Stimulated activated CD4-positive, alpha-beta T cell treated with anti-CD3 and anti-CD28 coated beads, Interleukin-12 subunit alpha, Interleukin-12 subunit beta, amount 100 ng/mL, for 24 hours (primary cell): ENCODE measurements around the gene NRSN2.

Source experiments
- DNase-seq, 2 experiments: peaks; one replicate each; pipeline ENCODE4 v3.0.0-alpha.2; 2020; ENCODE audit warnings: low read depth in 2 of 2

The NRSN2 gene, protein sequence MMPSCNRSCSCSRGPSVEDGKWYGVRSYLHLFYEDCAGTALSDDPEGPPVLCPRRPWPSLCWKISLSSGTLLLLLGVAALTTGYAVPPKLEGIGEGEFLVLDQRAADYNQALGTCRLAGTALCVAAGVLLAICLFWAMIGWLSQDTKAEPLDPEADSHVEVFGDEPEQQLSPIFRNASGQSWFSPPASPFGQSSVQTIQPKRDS

DNA sequence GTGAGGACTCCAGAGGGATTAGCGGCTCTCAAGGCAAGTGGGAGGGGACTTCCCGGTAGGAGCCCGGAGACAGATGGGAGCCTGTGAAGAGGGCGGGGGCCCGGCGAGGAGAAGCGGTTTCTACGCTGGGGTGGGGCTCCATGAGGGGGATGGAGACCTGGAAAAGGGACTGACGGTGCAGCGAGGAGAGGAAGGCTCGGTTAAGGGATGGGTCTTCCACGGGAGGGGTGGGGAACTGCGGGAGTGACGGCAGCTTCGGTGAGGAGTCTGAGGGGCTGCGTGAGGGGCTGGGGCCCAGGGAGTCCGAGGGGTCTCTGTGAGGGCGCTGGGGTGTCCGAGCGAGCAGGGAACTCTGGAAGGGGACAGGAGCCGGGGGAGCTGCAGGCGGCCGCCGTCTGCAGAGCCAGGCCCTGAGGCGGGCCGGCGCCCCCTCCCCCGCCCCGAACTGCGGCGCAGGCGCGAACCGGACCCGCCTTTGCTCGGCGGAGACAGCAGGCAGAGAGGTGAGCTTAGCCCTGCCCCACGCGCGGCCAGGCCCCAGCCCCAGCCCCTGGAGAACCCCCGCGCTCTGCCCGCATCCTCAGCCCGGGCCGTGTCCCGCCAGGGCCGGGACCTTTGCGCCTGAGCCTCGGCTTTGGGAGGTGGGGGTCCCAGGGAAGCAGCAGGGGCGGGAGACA is at the start of gene NRSN2:
TSS of gene NRSN2 (plus strand) at position 472 of the 677 bp plus-strand sequence. CDS start 2,533 bp downstream, outside the sequence.
- DNase-seq, result no peak

DNA sequence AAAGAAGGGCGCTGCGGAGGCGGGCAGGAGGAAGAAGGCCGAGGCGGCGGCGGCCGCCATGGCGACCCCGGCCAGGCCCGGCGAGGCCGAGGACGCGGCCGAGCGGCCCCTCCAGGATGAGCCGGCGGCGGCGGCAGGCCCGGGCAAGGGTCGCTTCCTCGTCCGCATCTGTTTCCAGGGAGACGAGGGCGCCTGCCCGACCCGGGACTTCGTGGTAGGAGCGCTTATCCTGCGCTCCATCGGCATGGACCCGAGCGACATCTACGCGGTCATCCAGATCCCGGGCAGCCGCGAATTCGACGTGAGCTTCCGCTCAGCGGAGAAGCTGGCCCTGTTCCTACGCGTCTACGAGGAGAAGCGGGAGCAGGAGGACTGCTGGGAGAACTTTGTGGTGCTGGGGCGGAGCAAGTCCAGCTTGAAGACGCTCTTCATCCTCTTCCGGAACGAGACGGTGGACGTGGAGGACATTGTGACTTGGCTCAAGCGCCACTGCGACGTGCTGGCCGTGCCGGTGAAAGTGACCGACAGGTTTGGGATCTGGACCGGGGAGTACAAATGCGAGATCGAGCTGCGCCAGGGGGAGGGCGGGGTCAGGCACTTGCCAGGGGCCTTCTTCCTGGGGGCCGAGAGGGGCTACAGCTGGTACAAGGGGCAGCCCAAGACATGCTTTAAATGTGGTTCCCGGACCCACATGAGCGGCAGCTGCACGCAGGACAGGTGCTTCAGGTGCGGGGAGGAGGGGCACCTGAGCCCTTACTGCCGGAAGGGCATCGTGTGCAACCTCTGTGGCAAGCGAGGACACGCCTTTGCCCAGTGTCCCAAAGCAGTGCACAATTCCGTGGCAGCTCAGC is 48.8 kb upstream of the NRSN2 start:
- peak in 1 of 2 experiments; percentile 24 for DNase-seq

DNA sequence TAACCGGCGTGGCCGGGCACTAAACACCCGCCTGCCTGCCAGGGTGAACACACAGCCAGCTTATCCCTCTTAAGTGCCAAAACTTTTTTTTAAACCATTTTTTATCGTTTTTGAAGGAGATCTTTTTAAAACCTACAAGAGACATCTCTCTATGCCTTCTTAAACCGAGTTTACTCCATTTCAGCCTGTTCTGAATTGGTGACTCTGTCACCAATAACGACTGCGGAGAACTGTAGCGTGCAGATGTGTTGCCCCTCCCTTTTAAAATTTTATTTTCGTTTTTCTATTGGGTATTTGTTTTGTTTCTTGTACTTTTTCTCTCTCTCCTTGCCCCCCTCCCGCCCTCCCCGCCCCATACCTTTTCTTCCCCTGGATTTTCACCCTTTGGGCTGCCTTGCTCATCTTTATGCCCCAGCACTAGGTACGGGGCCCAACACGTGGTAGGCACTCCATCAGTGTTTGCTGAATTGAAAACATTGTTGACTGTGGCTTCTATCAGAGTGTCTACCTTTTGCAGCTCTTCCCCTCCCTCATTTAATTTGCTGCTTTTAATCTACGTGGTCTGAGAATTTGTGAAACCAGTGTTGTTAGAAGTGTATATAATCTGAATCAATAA is 48.0 kb upstream of the NRSN2 start:
- DNase-seq, result no peak

DNA sequence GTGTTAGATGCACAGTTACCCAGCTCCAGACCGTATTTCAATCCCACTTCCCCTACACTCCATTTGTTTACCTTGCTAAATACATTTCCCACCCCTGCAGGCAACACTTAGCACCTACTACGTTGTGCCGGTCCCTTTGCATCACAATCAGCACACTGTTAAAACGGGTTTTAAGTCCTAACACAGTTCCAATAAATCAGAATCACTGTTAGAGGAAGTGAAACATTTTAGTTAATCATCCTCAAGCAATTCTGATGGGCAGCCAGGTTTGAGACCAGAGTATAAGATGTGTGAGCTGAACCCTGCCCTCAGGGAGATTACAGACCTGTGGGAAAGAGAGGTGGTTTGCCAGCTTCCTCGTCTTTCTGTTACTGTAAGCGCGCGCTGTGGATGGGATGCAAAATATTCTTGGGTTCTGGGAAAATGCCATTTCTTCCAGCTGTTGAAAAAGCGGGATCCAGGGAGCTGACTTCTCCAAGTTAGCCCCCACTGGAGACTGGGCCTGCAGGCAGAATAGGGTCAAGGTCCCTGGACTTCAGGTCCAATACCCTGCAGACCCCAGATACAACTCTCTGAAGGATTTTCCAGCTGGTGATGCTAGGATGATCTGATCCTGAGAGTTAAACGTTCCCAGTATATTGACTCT is 46.4 kb upstream of the NRSN2 start:
- DNase-seq, result no peak

DNA sequence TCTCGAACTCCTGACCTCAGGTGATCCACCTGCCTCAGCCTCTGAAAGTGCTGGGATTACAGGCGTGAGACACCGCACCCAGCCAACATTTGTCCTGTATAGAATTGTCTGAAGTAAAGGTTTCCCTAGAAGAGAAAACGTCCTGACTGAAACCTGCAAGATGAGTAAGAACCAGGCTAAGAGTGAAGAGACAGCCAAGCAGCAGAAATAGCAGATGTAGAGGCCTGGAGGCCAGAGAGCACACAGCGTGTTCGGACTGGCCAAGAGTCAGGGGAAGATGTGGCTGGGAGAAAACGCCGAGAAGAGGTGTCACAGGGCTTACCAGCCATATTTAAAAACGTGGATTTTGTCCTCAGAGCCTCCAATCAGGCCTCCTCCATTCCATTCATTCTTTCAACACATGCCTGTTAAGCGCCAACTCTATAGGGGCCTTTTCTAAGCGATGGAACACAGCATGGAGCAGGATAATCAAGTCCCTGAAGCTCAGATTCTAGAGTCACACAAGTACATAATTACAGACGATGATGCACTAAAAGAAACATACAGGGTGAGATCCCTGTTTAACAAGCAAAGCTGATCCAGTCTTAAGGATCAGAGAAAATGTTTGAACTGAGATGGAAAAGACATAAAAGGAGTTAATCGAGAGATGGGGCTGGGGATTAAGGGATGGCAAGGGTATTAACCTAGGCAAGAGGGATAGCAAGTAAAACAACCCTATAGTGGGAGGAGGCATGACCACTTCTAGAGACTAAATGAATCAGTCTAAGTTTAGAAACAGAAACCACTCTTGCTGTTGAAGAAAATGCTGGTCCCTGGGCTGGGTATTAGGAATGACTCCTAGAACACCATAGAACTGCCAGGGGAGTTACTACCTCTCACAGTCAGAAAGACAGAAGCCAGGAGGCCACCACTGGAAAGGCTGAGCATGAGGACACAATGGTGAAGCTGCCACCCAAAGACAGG is 44.7 kb upstream of the NRSN2 start:
- no peak for DNase-seq

DNA sequence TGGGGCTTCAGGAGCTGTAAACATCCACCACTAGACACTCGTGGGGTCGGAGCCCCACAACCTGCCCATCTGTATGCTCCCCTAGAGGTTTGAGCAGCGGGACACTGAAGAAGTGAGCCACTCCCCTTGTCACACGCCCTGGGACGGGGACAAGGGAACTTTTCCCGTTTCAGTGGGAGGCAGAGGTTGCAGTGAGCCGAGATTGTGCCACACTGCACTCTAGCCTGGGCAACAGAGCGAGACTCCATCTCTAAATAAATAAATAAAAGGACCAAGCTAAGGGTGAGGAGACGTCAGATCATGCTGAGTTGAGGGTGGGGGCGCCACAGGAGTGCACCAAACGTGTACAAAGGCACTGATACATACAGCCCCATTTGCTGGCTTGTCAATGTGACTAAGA is 41.2 kb upstream of the NRSN2 start:
- no peak for DNase-seq

DNA sequence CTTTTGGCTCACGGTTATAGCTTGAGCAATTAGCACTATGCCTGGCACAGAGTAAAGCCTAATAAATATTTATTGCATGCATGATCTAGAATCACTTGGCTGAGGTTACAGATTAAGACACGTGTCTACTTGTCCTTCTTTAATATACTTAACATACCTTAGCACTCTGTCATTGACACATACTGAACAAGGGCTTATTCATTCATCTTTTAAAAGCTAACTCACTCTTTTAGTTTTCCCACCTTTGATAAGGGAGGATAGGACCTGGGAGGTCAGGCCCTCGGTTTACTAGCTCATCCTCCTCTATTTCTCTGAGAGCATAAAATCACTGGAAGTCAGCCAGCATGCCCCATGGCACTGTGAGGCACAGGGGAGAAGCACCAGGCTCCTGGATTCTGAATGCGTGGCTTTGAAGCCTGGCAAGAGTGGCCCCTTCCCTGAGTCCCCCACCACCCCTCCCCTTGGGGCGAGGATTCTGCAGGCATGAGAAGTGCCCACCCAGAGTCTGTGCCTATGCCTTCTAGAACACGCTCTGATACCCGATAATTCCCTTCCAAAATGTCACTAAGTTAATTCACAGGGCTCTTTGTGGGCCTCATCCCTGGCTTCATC is 38.4 kb upstream of the NRSN2 start:
- DNase-seq, result no peak

DNA sequence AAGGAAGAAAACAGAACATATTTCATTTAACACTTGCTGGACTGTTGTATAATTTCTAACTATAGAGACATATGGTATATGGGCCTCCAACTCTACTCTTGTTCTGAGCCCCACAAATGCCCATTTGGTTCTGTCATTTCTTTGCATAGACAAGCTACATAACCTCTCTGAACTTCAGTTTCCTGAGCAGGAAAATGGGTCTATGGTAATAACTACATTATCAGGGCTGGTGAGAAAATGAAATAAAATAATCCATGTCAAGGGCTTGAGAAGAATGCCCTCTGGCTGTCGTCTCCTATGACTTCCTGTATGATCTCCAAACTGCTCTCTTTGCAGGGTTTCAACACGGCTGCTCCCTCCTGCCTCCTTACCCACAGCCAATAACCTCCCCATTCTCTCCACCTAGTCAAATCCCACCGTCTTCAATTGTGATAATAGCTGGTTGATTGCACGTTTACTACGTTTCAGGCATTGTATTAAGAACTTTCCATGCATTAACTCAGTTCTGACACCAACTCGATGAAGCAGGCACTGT is 37.5 kb upstream of the NRSN2 start:
- DNase-seq, result no peak

DNA sequence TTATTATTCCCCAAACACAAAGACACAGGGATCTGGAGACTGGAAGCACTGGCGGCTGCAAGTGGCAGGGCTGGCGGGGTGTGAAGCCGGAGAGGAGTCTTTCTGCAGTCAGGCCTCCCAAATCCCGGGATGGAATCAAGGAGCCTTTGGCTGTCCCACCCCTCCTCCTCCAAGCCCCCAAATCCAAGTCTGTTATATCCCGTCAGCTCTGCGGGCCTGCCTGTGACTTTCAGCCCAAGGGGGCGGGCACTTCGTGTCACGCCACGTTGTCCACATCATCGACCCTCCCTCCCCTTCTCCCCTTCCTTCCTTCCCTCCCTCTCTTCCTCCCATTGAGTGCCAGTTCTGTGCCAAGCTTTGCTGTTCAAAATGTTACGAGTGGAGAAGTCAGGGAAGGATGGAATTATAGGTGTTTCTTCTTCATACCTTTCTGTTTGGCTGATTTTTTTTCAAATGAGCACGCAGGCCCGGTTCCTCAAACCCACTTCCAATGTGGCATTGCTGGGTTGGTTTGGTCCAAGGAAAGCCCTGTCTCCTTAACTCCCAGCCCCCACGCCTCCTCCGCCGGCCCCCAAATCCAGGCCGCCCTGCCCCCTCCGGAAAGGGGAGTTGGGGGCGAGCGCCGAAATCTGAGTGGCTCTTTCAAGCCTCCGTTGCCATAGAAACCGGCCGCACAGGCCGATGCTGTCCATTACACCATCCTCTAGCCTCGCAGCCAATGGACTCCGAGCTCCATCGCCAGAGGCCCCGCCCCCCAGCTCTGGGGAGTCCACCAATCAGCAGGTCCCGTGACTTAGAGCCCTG is 36.9 kb upstream of the NRSN2 start:
- peak; percentile 69 to 85 for DNase-seq

DNA sequence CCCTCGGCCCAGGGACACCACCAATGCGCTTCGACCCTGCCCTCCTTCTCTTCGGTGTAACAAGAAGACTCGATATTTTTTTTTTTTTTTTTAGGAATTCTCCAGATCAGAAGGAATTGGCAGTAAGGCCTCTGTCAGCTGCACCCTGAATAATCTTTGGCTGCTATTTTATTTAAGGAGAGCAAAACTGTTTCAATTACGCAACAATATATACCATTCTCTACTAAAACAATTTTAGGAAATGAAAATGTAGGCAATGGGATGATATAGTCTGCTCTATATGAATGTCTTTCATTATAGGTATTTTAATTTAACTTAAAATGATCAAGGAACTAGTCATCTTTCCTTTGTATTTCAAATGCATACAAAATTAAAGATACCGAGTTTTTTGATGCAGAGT is 36.3 kb upstream of the NRSN2 start:
- no peak for DNase-seq

DNA sequence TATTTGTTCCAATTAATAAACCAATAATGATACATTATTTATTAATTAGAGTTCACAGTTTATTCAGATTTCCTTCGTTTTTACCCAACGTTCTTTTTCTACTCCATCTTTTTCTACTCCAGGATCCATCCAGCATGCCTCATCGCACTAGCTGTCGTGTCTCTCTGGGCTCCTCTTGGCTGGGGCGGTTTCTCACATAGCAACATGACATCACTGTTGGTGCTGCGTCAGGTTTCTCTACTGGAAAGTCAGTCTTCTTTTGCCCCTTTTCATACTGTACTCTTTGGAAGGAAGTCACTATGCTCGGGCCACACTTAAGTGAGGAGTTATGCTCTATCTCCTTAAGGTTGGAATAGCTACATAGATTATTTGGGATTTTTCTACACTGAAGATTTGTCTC is 35.3 kb upstream of the NRSN2 start:
- no peak for DNase-seq

DNA sequence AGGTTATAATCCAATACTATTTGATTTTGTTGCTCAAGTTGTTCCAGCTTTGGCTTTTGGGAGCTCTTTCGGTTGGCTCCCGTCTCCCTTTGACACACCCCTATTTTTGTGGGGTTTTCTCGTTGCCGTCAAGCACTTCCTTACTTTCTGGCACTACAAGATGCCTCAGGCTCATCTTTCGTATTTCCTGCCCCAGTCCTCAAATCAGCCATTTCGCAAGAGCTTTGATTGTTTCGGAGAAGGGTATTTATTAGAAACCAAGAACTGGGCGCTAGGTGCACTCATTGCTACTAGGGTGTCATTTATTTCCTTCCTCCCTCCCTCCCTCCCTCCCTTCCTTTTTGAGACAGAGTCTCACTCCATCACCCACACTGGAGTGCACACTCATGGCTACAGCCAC is 34.8 kb upstream of the NRSN2 start:
- DNase-seq, result no peak

DNA sequence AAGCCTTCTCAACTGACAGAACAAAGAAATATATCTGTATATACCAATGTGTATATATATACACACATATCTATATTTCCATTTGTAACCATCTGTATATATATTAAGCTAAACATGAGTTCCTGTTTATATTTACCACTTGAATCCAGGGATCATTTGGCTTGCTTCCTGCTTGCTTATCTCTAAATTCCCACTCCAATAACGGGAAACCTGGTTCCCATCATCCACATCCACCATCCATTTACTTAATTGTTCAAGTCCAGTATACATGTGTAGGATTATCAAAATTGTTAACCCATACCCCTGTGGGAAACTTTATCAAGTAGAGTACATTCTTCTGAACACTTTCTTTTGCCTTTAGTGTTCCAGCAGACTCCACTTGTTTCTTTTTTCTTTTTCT is 34.0 kb upstream of the NRSN2 start:
- no peak for DNase-seq

DNA sequence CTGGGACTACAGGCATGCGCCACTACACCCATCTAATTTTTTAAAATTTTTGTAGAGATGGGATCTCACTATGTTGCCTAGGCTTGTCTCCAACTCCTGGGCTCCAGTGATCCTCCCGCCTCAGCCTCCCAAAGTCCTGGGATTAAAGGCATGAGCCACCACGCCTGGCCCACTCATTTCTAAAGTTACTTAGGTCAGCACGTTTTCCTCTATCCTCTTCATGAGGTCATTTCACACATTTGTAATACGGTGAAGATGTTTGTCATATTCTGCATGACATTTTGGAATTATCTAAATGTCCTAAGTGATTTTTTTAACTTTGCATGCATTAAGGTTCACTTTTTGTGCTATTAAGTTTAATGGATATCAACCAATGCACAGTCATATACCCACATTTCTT is 33.5 kb upstream of the NRSN2 start:
- no peak for DNase-seq

DNA sequence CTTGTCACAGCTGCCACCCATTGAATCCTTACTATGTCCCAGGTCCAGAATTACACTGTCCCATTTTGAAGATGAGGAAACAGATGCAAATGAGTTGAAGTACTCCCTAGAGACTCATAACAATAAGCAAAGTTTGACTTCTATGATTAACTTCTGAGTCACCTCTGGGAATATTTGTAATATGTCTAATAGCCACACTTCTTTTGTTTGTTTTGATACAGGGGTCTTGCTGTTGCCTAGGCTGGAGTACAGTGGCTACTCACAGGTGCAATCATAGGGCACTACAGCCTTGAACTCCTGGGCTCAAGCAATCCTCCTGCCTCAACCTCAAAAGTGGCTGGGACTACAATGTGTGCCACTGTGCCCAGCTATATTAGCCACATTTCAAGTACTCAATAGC is 33.0 kb upstream of the NRSN2 start:
- no peak for DNase-seq

DNA sequence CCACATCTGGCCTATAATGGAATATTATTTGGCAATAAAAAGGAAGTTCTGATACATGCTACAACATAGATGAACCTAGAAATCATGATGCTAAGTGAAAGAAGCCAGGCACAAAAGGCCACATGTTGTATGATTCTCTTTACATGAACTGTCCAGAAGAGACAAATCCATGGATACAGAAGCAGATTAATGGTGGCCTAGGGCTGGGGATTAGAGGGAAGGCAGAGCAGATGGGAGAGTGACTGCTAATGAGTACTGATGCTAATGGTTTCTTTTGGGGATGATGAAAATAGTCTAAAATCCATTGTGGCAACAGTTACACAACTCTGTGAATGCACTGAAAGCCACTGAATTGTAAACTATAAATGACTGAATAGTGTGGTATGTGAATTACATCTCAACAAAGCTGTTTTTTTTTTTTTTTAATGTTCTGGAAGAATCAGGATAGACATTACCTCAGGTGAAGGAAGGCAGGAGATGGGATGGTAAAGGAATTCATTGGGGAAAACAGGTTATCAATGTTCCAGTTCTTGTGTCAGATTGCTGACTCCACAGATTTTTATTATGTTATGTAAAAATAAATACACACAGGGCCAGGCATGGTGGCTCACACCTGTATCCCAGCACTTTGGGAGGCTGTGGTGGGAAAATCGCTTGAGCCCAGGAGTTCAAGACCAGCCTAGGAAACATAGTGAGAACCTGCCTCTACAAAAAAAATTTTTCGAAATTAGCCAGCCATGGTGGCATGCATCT is 30.4 kb upstream of the NRSN2 start:
- no peak for DNase-seq

DNA sequence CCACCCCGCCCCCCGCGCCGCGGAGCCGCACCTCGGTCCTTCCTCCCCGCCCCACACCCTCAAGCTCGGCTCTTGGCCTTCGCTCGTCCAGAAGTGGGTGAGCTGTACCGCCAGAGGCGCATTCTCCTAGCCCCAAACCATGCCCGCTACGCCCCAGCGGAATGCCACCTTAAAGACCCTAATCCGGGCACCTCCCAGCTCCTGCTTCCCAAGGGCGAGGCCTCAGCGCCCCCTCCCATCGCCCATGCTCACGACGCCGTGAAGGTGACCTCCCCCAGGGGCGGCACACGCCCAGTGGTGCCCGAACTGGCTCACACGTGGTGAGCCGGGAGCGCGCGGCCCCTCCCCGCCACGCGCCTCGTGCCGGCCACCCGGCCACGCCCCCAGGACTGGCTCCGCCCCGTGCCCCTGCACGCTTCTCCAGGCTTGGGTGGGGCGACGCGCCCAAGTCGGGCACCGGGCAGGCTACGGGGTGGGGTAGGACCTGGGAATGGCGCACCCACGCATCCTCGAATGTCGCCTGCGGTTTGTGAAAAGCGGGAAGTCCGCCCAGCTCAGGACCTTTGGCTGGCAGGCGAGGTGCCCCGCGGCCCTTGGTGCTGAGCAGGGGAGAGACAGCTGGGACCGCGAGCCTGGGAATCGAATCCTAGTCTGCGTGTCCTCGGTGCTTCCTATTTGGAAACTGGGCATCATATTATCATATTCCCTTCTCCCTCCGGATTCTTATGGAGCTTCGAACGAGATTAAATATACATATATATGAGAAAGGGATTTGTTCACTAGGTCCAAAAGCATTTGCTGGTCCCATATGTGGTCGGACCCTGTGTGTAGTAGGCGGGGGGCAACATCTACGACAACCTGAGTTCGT is 22.5 kb upstream of the NRSN2 start:
- peak; percentile 79 to 92 for DNase-seq
